Left lung (tissue), 10 donors: Measurements from ENCODE around the gene CDK2. TPM values are rescaled to one million over a fixed set of nuclear protein-coding genes. Genes with fewer than 3 reads are reported as not detected.
A peak's percentile ranks its signal among the peaks of the same experiment; 100 is the strongest.

ENCODE experiments used
- ATAC-seq: fragments of 200-7000 bp; cut with Tn5 transposase; one replicate; pipeline ENCODE4 v1.9.1; 2020; ENCODE audit warnings: moderate library complexity
- DNase-seq, 4 donors: peaks; one replicate each; pipeline ENCODE4 v3.0.0-alpha.2; 2013 to 2020
- H3K27ac ChIP-seq, 2 donors: fragments of 200-600 bp; sonication (generic) in 1 of 2; one replicate each; pipeline versions ENCODE4 v1.5.0 to v1.8.0; 2020 to 2021
- H3K27me3 ChIP-seq, 2 donors: fragments of 200-600 bp; sonication (generic) in 1 of 2; one replicate each; pipeline versions ENCODE4 v1.5.0 to v1.8.0; 2020 to 2021
- H3K36me3 ChIP-seq, 2 donors: fragments of 200-600 bp; sonication (generic) in 1 of 2; one replicate each; pipeline versions ENCODE4 v1.5.0 to v1.8.0; 2020 to 2021
- H3K4me1 ChIP-seq, 2 donors: fragments of 200-600 bp; one replicate each; pipeline ENCODE4 v1.8.0; 2021
- H3K4me3 ChIP-seq, 2 donors: fragments of 200-600 bp; sonication (generic) in 1 of 2; one replicate each; pipeline versions ENCODE4 v1.5.0 to v1.8.0; 2020 to 2021; ENCODE audit warnings: mild to moderate bottlenecking in 1 of 2
- H3K9me3 ChIP-seq, 2 donors: fragments of 200-600 bp; sonication (generic) in 1 of 2; one replicate each; pipeline versions ENCODE4 v1.5.0 to v1.8.0; 2020 to 2021
- intact Hi-C, 2 donors: fragments of 100-400 bp; cut with DNase I; formaldehyde crosslinking; loops; one replicate each; pipeline versions ENCODE4 v1.11.2 to v1.14.2; 2022
- polyA plus RNA-seq, 6 donors: library from polyadenylated mRNA; unstranded; fragments of 120-200 nt; gene quantifications; one replicate each; pipeline ENCODE4 v1.2.1, GENCODE V29; 2013; ENCODE audit not compliant: insufficient read length in 6 of 6
- total RNA-seq, 2 donors: library from RNA; stranded (reverse); fragmentation: NEBNext Ultra II Directional; extraction: Animal tissue kit (Norgen Biotek cat#: 25700); gene quantifications; one replicate each; pipeline ENCODE4 v1.2.1, GENCODE V29; 2021
- TF ChIP-seq, protein P1 (sequence below), 2 donors: fragments of 200-600 bp; sonication (generic) in 1 of 2; IDR thresholded peaks; one replicate each; pipeline versions ENCODE4 v1.5.0 to v1.8.0; 2021; ENCODE audit warnings: antibody characterized with exemption in 2 of 2
- donor health status: DM: no; HTN: yes; CAD: no.
- donor health status: DM: no; HTN: no; CAD: no.

Gene CDK2
- total and polyA plus RNA-seq, 8 donors, result 34.1 to 89.0 (median 76.8) TPM

DNA sequence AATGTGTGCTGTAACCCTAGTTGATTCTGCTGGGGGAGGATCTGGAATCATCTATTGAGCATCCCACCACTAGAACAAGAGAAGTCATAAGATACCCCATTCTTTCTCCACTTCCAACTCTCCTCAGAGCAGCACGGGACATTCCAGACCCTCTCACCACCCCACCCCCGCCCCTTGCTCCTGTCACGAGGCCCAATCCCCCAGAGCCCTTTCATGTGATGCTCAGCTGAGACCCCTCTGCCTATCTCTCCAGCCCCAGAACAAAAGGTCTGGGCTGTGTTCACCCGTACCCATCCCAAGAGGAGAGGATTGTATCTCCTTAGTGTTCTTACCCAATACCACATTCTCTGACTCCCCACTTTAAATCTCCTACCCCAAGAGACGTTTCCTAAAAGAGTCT lies 1.4 kb upstream of the CDK2 start:
- intact Hi-C loops, result no loop called here
- TF ChIP-seq, protein P1, sequence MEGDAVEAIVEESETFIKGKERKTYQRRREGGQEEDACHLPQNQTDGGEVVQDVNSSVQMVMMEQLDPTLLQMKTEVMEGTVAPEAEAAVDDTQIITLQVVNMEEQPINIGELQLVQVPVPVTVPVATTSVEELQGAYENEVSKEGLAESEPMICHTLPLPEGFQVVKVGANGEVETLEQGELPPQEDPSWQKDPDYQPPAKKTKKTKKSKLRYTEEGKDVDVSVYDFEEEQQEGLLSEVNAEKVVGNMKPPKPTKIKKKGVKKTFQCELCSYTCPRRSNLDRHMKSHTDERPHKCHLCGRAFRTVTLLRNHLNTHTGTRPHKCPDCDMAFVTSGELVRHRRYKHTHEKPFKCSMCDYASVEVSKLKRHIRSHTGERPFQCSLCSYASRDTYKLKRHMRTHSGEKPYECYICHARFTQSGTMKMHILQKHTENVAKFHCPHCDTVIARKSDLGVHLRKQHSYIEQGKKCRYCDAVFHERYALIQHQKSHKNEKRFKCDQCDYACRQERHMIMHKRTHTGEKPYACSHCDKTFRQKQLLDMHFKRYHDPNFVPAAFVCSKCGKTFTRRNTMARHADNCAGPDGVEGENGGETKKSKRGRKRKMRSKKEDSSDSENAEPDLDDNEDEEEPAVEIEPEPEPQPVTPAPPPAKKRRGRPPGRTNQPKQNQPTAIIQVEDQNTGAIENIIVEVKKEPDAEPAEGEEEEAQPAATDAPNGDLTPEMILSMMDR (IDR thresholded peaks at IDR 0.05), result no peak

GRCh38 chr12:55965941-55966407 lies 656 bp upstream of the CDK2 start, which contains the start of gene PMEL:
Gene PMEL (minus strand): TSS chr12:55966042. CDS start chr12:55966011, 31 bp downstream.
- TF ChIP-seq, protein P1 (IDR thresholded peaks at IDR 0.05), result no peak
- no peak for DNase-seq
- H3K27me3 ChIP-seq, result no peaks in the 10 kb centered on the region
- intact Hi-C loops, result no loop called here
- peak; percentile 16 for ATAC-seq
- peak within 1 kb of the TSS; percentile 83 to 84 for H3K27ac ChIP-seq
- peaks cover 6 to 23% of the 10 kb centered on the region in 2 donors for H3K4me1 ChIP-seq
- H3K9me3 ChIP-seq, result no peaks in the 10 kb centered on the region
- H3K36me3 ChIP-seq, result peaks cover 0 to 2% of the 10 kb centered on the region in 2 donors
- H3K4me3 ChIP-seq, result peak within 1 kb of the TSS; percentile 75 to 90

More for the DNA sequence above, 1.4 kb upstream of the CDK2 start:
- no peak for DNase-seq
- no peak overlapping the region for H3K27ac ChIP-seq
- H3K9me3 ChIP-seq, result no peaks in the 10 kb centered on the region
- no peaks in the 10 kb centered on the region for H3K27me3 ChIP-seq
- H3K4me3 ChIP-seq, result no peak overlapping the region
- no peak for ATAC-seq
- no peaks in the 10 kb centered on the region for H3K36me3 ChIP-seq
- H3K4me1 ChIP-seq, result peaks cover 6 to 23% of the 10 kb centered on the region in 2 donors

DNA sequence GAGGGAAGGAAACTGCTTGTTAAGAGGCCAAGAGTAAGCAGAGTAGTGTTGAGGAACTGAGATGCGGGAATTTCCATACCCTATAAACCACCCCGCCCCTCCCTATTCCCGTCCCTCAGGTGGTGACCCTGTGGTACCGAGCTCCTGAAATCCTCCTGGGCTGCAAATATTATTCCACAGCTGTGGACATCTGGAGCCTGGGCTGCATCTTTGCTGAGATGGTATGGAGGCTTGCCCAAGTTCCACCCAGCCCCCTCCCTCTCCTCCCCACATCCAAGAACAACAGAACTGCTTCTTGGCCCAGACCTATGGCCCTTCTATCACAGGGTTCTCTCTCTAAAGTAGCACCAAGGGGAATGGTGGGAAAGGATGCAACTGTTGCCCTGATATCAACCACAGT lies 2.7 kb downstream of the CDK2 start:
- no peak overlapping the region for H3K4me3 ChIP-seq
- H3K27ac ChIP-seq, result no peak overlapping the region
- no peaks in the 10 kb centered on the region for H3K27me3 ChIP-seq
- ATAC-seq (no peak), DNase-seq (peak in 1 of 4 donors; percentile 24)
- H3K9me3 ChIP-seq, result no peaks in the 10 kb centered on the region
- intact Hi-C loops, result no loop called here
- peaks cover 6 to 40% of the 10 kb centered on the region in 2 donors for H3K4me1 ChIP-seq
- TF ChIP-seq, protein P1 (IDR thresholded peaks at IDR 0.05), result no peak
- H3K36me3 ChIP-seq, result peaks cover 0 to 8% of the 10 kb centered on the region in 2 donors

DNA sequence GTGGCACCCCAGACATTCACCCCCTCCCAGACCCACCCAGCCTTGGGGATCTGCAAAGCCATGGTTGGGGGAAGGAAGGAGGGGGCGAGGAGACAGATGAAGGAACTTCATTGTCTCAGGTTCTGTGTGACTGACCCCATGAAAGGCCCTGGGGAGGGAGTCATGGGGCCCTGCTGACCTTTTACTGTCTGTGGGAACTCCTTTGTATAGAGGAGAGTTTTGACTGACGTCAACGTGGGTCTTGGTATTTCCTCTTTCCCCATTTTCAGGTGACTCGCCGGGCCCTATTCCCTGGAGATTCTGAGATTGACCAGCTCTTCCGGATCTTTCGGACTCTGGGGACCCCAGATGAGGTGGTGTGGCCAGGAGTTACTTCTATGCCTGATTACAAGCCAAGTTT lies 4.1 kb downstream of the CDK2 start:
- no peaks in the 10 kb centered on the region for H3K27me3 ChIP-seq
- H3K27ac ChIP-seq, result no peak overlapping the region
- no peak overlapping the region for H3K4me3 ChIP-seq
- DNase-seq (no peak), ATAC-seq (no peak)
- TF ChIP-seq, protein P1 (IDR thresholded peaks at IDR 0.05), result no peak
- peaks cover 0 to 8% of the 10 kb centered on the region in 2 donors for H3K36me3 ChIP-seq
- intact Hi-C loops, result no loop called here
- no peaks in the 10 kb centered on the region for H3K9me3 ChIP-seq
- peaks cover 5 to 51% of the 10 kb centered on the region in 2 donors for H3K4me1 ChIP-seq

GRCh38 chr12:55972042-55972441 lies 5.4 kb downstream of the CDK2 start:
- Histone ChIP-seq H3K36me3 (peaks cover 0 to 8% of the 10 kb centered on the region in 2 donors), H3K4me1 (peaks cover 0 to 57% of the 10 kb centered on the region in 2 donors), H3K9me3 (no peaks in the 10 kb centered on the region), H3K4me3 (peak overlapping the region in 1 of 2 donors; percentile 98), H3K27ac (peak overlapping the region; percentile 96 to 98), H3K27me3 (no peaks in the 10 kb centered on the region)
- intact Hi-C loops, result no loop called here
- TF ChIP-seq, protein P1 (IDR thresholded peaks at IDR 0.05), result no peak
- DNase-seq, result no peak
- ATAC-seq, result peak; percentile 5
